Activated CD8-positive, alpha-beta memory T cell treated with anti-CD3 and anti-CD28 coated beads, Interleukin-2, amount 50 U/mL, for 48 hours (primary cell): ENCODE measurements around the gene CSHL1.

Experiments
- DNase-seq: peaks from one replicate; pipeline ENCODE4 v3.0.0-alpha.2; 2020

CSHL1 gene

DNA sequence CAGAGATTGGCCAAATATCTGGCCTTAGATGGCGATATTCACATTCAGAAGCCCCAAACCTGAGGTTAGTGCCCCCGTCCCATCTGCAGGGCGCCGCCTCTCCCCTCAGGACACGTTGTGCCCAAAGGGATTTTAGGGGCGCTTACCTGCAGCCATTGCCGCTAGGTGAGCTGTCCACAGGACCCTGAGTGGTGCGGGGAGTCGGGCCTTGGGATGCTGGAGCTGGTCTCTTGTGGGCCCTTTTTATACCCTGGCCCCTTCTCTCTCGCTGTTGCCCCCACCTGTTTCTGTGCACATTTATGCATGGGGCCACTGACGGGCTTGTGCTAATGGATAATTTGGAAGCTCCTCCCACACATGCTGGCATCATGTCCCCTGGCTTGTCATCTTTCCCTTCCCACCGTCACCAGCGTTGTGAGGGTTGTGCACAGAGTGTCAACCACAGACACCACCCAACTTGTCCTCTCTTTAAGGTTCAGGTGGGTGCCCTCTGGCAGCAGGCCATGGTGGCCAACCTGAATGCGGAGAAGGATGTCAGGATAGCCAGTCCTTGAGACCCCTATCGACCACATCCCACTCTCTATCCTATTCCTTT is at the start of gene CSHL1:
Gene CSHL1 (minus strand): TSS at position 218 of the 595 bp plus-strand sequence. CDS start 62 bp downstream, at position 156.
- no peak for DNase-seq

GRCh38 chr17:63960430-63960829 is 49.4 kb upstream of the CSHL1 start:
- DNase-seq, result no peak

DNA sequence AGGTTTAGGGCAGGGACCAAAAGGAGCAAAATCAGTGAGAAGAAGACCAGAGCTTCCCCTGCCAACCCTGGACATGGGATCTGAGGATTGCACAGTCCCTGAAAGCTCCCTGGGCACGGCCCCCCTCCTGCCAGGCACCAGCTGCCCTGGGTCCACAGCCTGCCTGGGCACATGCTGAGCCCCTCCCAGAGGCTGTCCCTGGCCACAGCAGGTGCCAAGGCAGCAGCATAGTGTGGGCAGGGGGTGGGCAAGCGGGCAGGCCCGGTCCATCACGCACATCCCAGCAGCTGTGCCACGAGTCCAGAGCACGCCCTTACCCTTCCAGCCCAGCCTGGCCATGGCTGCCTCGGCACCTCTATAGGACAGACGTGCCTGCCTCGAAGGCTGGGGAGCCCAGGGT is 48.9 kb upstream of the CSHL1 start:
- no peak for DNase-seq

DNA sequence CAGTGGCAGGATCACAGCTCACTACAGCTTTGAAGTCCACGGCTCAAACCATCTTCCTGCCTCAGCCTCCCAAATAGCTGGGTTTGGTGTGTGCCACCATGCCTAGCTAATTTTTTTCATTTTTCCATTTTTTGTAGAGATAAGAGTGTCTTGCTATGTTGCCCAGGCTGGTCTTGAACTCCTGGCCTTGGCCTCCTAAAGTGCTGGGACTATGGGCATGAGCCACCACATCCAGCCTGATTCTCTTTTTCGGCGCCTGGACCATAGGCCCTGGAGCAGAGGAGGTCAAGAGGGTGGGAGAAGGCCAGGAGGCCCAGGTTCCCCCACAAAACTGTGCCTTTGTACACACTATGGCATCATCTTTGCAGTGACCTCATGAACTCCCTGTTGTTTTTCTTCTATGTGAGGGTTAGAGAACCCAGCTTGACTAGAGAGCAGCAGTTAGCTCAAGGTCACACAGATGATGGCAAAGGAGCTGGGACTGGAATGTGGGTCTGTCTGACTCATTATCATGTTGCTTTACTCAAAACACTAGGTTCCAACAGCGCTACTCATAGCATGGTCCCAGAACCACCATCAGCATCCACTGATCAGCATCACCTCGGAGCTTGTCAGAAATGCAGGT is 45.4 kb upstream of the CSHL1 start:
- no peak for DNase-seq

GRCh38 chr17:63955791-63956190 is 44.7 kb upstream of the CSHL1 start:
- no peak for DNase-seq

DNA sequence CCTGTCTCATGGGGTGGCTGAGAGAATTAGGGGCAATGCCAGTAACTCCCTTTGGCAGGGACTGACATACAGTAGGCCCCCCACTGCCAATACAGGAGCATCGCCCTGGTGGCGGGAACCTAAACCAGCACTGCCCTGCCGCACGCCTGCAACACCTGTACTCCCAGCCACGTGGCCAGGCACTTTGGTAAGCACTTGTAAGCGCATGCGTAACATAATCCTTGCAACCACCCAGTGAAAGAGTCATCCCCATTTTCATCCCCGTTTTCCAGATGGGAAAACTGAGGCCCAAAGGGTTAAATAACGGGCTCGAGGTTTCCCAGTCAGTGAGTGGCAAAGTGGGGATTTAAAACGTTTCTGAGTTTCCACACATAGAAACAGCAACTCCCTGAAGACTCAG is 44.2 kb upstream of the CSHL1 start:
- DNase-seq, result no peak

DNA sequence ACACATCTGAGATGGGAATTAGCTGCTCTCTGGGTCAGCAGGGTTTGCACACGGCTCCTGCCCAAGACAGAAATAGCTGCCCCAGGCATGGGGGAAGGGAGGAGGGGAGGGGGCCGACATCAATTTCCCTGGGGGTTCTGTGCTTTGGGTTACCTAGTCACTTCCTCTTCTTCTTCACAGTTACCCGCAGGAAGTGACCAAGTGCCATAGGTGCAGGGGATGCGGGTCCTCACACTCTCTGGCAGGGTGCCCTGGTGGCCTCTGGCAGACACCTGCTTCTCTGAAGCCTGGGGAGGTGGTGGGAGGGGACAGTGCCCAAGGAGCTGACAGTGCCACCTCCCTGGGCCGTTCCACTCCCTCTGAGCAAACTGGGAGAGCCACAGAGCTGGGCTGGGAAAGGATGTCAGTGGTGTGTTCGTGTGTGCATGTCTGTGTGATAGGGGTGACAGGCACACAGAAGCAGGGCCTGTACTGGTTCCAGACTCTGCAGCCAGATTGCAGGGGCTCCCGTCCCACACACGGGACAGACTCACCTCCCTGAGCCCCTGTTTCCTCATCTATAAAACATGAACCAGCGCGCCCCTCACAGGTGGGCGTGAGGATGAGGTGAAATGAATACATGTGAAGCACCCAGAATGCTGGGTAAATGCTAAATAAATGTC is 43.5 kb upstream of the CSHL1 start:
- no peak for DNase-seq

- DNase-seq, result no peak
Observed at GRCh38 chr17:63950940-63951907, 40.2 kb upstream of the CSHL1 start.

DNA sequence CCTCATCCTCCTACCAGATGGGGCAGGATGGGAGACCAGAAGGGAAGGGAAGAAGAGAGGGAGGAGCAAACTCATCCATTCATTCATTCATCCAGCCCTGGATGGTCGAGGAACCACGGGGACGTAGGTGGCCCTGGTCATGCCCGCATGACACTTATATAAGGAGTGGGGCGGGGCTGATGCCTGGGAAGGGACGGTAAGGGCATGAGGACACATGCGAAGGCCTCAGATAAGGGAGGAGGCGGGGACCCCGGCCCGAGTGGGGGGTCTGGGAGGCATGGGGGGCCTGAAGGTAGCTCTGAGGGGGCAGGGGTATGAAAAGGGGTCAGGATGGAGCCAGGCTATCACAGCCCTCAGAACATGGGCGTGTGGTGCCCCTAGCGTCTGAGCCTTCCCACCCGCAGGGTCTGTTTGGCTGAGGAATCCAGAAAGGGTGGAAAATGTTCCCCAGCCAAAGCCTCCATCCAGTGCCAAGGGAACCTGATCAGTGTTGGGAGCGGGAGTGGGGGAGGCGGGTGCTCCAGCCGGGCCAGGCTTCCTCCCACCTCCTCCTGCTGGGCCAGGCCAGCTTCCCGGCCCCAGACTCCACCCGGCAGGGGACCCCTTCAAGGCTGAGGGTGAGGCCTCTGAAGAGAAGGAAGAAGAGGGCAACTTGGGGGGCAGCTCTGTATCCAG is 38.7 kb upstream of the CSHL1 start:
- no peak for DNase-seq

DNA sequence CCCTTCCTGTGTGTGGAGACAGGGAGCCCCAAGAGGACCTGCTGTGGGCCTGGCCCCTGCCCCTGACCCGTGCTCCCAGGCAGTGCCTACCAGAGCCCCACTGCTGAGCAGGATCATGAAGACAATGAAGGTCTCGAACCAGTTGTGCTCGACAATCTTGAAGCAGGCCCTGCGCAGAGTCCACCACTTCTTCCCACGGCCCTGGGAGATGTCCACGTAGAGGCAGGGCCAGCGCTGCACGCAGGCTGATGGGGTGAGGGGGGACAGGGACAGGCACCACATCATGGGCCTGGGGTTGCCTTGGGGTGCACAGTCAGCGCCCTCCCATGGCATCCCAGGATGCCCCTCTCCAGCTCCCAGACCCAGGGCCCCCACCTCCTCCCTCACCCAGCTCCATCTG is 37.5 kb upstream of the CSHL1 start:
- no peak for DNase-seq

- no peak for DNase-seq
Observed at GRCh38 chr17:63947711-63948330, 36.8 kb upstream of the CSHL1 start.

- DNase-seq, result peak; percentile 82
Observed at GRCh38 chr17:63946440-63947363, 35.6 kb upstream of the CSHL1 start.

DNA sequence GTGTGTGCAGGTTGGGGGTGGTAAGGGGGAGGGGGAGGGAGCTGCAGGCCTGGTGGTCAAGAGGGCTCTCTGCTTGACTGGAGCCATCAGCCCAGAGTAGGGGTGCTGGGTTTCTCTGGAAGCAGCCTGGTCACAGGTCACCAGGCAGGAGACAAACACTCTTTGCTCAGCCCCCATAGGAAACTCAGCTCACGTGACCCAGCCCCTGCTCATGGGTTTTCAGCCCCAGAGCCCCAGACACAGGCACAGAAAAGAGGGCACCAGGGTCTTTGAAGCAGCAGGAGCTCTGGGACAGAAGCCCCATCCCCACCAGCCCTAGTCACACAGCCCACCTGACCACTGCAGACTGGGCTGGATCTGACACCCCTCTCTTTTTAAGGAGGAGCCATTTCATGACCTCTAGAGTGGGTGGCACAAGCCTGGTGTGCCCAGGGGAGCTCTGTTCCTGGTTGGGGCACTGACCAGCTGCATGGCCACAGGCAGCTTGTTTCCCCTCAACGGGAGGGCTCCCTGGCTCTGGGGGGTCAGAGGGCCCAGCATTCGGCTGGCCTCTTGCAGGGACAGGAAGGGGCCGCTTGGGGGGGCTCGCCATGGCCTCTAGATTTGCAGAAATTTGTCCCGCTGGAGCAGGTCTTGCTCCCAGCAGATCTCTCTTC is 34.9 kb upstream of the CSHL1 start:
- peak; percentile 61 for DNase-seq

DNA sequence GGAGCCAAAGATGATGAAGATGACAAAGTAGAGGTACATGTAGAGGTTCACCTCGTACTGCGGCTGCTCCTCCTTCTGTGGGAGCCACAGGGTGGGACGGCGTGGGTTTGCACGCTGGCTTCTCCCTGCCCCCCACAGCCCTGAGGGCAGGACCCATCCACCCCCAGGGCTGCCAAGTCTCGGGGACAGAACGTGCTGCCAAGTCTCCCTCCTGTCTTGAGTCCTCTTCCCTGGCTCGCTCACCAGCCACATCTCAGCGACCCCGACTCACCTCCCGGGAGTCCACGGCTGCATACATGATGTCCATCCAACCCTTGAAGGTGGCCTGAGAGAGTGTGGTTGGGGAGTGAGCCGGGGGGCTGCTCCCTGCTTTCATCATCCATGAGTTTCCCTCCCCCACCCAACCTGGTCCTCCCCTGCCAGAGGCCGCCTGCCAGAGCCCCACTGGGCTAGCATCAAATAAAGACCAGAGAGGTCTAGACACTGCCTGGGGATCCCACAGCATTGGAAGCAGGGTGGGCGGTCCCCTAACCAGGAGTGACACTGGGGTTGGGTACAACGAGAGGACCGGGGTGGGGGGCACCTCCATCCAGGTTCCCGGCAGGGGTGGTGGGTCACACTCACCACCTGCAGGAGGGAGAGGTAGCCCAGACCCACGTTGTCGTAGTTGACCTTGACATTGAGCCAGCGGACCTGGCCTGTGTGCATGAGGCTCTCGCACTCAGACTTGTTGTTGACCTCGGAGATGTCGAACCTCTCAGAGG is 33.9 kb upstream of the CSHL1 start:
- DNase-seq, result no peak

DNA sequence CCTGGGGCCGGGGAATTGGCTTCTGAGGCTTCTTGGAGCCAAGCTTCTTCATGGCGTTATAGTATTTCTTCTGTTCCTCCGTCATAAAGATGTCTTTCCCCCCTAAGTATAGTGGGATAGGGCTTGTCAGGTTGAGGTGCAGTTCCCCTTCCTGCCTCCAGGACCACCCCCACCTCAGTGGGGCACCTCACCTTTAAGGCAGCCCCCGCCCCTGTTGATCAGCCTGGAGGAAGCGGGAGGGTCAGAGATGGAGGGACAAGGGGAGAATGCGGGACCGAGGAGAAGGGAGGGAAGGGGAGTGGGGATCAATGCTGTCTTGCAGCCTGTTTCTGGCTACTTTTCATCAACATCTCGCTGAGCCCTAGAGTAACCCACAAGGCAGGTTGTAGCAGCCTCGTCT is 32.7 kb upstream of the CSHL1 start:
- no peak for DNase-seq

- no peak for DNase-seq
Observed at GRCh38 chr17:63942309-63942985, 31.4 kb upstream of the CSHL1 start.

GRCh38 chr17:63941751-63942150 is 30.7 kb upstream of the CSHL1 start:
- DNase-seq, result no peak

- no peak for DNase-seq
Observed at GRCh38 chr17:63941162-63941561, 30.1 kb upstream of the CSHL1 start.

DNA sequence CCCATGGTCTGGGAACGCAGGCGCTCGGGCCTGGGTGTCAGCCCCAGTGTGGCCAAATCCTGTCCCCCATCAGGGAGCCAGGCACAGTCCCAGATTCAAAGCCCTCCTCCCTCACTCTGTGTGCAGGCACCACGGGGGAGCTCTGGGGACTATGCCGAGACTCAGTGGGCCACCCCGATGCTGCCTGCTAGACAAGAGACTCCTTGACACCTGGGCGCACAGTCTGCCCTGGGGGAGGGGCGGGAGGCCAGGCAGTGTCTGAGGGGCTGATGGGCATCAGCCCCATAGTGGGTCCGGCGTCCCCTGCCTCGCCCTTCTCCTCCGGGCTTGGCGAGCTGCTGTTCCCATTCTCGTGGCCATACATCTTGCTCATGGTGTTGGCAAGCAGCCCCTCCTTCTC is 29.5 kb upstream of the CSHL1 start:
- no peak for DNase-seq
